MCF 10A (cell line): ENCODE data around the gene CCNL1. TPM values are rescaled to one million over a fixed set of nuclear protein-coding genes. Genes with fewer than 3 reads are reported as not detected.

Source experiments
- BruUV-seq: library from RNA; stranded (reverse); fragments of 400-500 nt; replicated peaks from 2 replicates; lab custom pipeline; 2021; lab: Mats Ljungman, UMichigan
- CTCF ChIA-PET: fragments of 300-600 bp; sonication (Branson Sonifier 250); formaldehyde crosslinking; extraction: SDS; loops from one replicate; lab custom pipeline; 2021; ENCODE audit warnings: antibody characterized with exemption, inconsistent platforms; lab: Yijun Ruan, JAX
- POLR2A ChIA-PET: fragments of 300-600, 350-650 bp; sonication (Branson Sonifier 250); formaldehyde crosslinking; extraction: SDS; loops from one replicate; lab custom pipeline; 2020; ENCODE audit warnings: antibody characterized with exemption, inconsistent platforms; lab: Yijun Ruan, JAX
- DNase-seq: peaks from one replicate; pipeline ENCODE4 v3.0.0-alpha.2; 2018; ENCODE audit not compliant: unreplicated experiment
- H3K27ac Mint-ChIP-seq: one replicate; pipeline ENCODE4 v1.8.0; 2022; ENCODE audit warnings: mild to moderate bottlenecking, low read depth, mixed read lengths; ENCODE audit not compliant: unreplicated experiment
- H3K27me3 Mint-ChIP-seq: one replicate; pipeline ENCODE4 v1.8.0; 2022; ENCODE audit warnings: mixed read lengths; ENCODE audit not compliant: insufficient read depth, unreplicated experiment
- H3K36me3 Mint-ChIP-seq: one replicate; pipeline ENCODE4 v1.8.0; 2022; ENCODE audit warnings: mild to moderate bottlenecking, moderate library complexity, mixed read lengths; ENCODE audit not compliant: insufficient read depth, unreplicated experiment
- H3K4me1 Mint-ChIP-seq: one replicate; pipeline ENCODE4 v1.8.0; 2022; ENCODE audit warnings: mixed read lengths; ENCODE audit not compliant: insufficient read depth, unreplicated experiment
- H3K4me3 Mint-ChIP-seq: one replicate; pipeline ENCODE4 v1.8.0; 2022; ENCODE audit warnings: mild to moderate bottlenecking, moderate library complexity, mixed read lengths; ENCODE audit not compliant: unreplicated experiment
- H3K9me3 Mint-ChIP-seq: one replicate; pipeline ENCODE4 v1.8.0; 2022; ENCODE audit warnings: mixed read lengths; ENCODE audit not compliant: unreplicated experiment
- CTCF ChIP-seq: fragments of 200-600 bp; IDR thresholded peaks from one replicate; pipeline ENCODE4 v1.8.0; 2022; ENCODE audit warnings: antibody characterized with exemption, mild to moderate bottlenecking; ENCODE audit not compliant: unreplicated experiment
- intact Hi-C: fragments of 100-400 bp; cut with micrococcal nuclease; formaldehyde crosslinking; loops from 2 replicates; pipeline ENCODE4 v1.14.1; 2022
- total RNA-seq: library from RNA; stranded (reverse); gene quantifications from 2 replicates; pipeline ENCODE4 v1.2.3, GENCODE V29; 2022

CCNL1 gene
- total RNA-seq, 1 experiment from 2014 or later = 103 TPM

- no peak for TF ChIP-seq CTCF
- CTCF ChIA-PET = interaction anchor here (0.6 to 3.4 kb wide), 7 partner anchors 12 to 476 kb away, joined by 3 to 18 read pairs (median 4); no protein-coding TSS in a partner anchor
- H3K4me1 Mint-ChIP-seq = peaks cover under 1% of the 10 kb centered on the region
Observed at GRCh38 chr3:157149136-157149696, 10.7 kb downstream of the CCNL1 start.

GRCh38 chr3:157148196-157148889, 11.6 kb downstream of the CCNL1 start:
- no peak overlapping the region for H3K4me3 Mint-ChIP-seq
- H3K9me3 Mint-ChIP-seq = no peaks in the 10 kb centered on the region
- ChIA-PET CTCF (interaction anchor here (0.5 to 1.4 kb wide), 5 partner anchors 11 to 475 kb away, joined by 4 to 6 read pairs (median 4); no protein-coding TSS in a partner anchor), POLR2A (interaction anchor here (0.6 to 3.8 kb wide), 2 partner anchors 12 to 1423 kb away, joined by 4 to 33 read pairs; partner anchors contain the start of genes CCNL1 and MLF1)
- intact Hi-C loops = no loop called here
- no peak overlapping the region for H3K27ac Mint-ChIP-seq
- H3K4me1 Mint-ChIP-seq = peaks cover 4% of the 10 kb centered on the region
- DNase-seq = no peak
- BruUV-seq = no TSS peak
- H3K27me3 Mint-ChIP-seq = no peaks in the 10 kb centered on the region
- TF ChIP-seq CTCF = no peak
- H3K36me3 Mint-ChIP-seq = peaks cover 100% of the 10 kb centered on the region

More at GRCh38 chr3:157149136-157149696, 10.7 kb downstream of the CCNL1 start:
- Mint-ChIP-seq H3K27ac (no peak overlapping the region), H3K4me3 (no peak overlapping the region), H3K36me3 (peaks cover 99% of the 10 kb centered on the region), H3K27me3 (no peaks in the 10 kb centered on the region), H3K9me3 (no peaks in the 10 kb centered on the region)
- POLR2A ChIA-PET = interaction anchor here (0.5 to 3.8 kb wide), 2 partner anchors 11 to 707 kb away, joined by 3 to 33 read pairs; partner anchors contain the start of gene CCNL1
- intact Hi-C loops = no loop called here
- DNase-seq = no peak
- BruUV-seq = no TSS peak

GRCh38 chr3:157147099-157147803, 12.7 kb downstream of the CCNL1 start:
- CTCF ChIA-PET = interaction anchor here (0.9 to 2.8 kb wide), 2 partner anchors 10 to 28 kb away, joined by 3 to 14 read pairs; no protein-coding TSS in a partner anchor
- TSS peak; percentile 0 for BruUV-seq
- H3K36me3 Mint-ChIP-seq = peaks cover 98% of the 10 kb centered on the region
- intact Hi-C loops = no loop called here
- no peak for TF ChIP-seq CTCF
- POLR2A ChIA-PET = interaction anchor here (0.8 to 2.6 kb wide), 3 partner anchors 13 to 474 kb away, joined by 5 to 14 read pairs (median 5); partner anchors contain the start of gene CCNL1
- H3K9me3 Mint-ChIP-seq = no peaks in the 10 kb centered on the region
- no peaks in the 10 kb centered on the region for H3K27me3 Mint-ChIP-seq
- DNase-seq = no peak
- no peak overlapping the region for H3K27ac Mint-ChIP-seq
- no peak overlapping the region for H3K4me3 Mint-ChIP-seq
- peaks cover 4% of the 10 kb centered on the region for H3K4me1 Mint-ChIP-seq
